GM12892 (cell line): Measurements from ENCODE around the gene USF1.

Source experiments
- POLR2A ChIP-seq: IDR thresholded peaks from 2 replicates; pipeline ENCODE4 v1.6.1; 2011; ENCODE audit warnings: low read depth, low read length, control low read depth
- POLR2AphosphoS5 ChIP-seq: IDR thresholded peaks from 2 replicates; pipeline ENCODE4 v1.6.1; 2011; ENCODE audit warnings: low read depth, low read length, control low read depth
- TAF1 ChIP-seq: IDR thresholded peaks from 2 replicates; pipeline ENCODE4 v1.6.1; 2011; ENCODE audit warnings: low read depth, mild to moderate bottlenecking, control low read depth, low read length, borderline replicate concordance

- TF ChIP-seq POLR2A (no peak), POLR2AphosphoS5 (no peak), TAF1 (no peak)
Measured at GRCh38 chr1:161092621-161093028, 46.8 kb upstream of the USF1 start.
